Bronchial epithelial cell (primary cell): ENCODE results near the gene DAB2IP. TPM values are rescaled to one million over a fixed set of nuclear protein-coding genes. Genes with fewer than 3 reads are reported as not detected.

Source experiments
- DNase-seq: peaks from one replicate; pipeline ENCODE4 v3.0.0-alpha.2; 2010; ENCODE audit warnings: low read depth
- FAIRE-seq: peaks from 2 replicates; lab custom pipeline; 2011; peaks lifted over from hg19 to GRCh38; lab: Jason Lieb, UNC
- H3K27me3 ChIP-seq: 2 replicates; pipeline ENCODE4 v1.5.1; 2011; ENCODE audit warnings: low read length; ENCODE audit not compliant: control insufficient read depth, insufficient read depth
- H3K36me3 ChIP-seq: 2 replicates; pipeline ENCODE4 v1.5.1; 2011; ENCODE audit warnings: low read length; ENCODE audit not compliant: control insufficient read depth, insufficient read depth
- H3K4me3 ChIP-seq: 2 replicates; pipeline ENCODE4 v1.5.1; 2011; ENCODE audit warnings: mild to moderate bottlenecking, low read depth, low read length, control low read depth
- total RNA-seq: library from RNA; depleted of rRNA; stranded (reverse); fragments of >200 nt; gene quantifications from 2 replicates; pipeline ENCODE4 v1.2.1, GENCODE V29; 2014
- TF ChIP-seq, protein P1 (sequence below): IDR thresholded peaks from 2 replicates; pipeline ENCODE4 v1.5.1; 2011; ENCODE audit warnings: mild to moderate bottlenecking, moderate library complexity, low read length, control low read depth, inconsistent platforms; ENCODE audit not compliant: insufficient read depth, severe bottlenecking

Gene DAB2IP
- total RNA-seq, 1 donor from 2014 or later, result 8.4 TPM

DNA sequence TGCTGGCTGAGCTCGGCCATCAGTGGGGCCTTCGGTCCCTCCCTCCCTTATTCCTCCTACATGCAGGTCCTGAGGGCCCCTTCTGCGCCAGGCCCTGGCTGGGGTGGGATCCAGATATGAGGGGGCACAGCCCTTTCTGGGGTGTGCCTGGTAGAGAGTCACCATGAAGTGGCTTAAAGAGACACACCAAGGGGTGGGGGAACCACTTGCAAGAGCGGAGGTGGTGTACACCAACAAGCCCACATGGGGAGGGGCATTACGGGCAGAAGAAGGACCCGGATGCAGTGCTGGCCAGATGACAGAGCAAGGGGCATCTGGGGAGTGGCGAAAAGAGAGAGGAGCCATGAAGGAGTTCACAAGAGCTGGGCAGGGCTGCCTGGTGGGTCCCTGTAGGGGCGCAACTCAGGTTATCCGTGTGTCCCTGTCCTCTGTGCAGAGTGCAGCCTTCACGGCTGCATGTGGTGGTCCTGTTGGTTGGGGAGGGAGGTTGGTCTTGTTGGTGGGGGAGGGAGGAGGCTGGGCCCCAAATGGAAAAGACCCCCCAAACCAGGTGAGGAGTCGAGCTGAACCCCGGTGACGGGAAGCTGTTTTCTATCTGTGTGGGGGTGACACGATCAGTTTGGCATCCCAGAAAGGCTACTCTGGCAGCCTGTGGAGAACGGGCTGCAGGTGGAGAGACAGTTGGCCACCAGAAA lies 158.1 kb downstream of the DAB2IP start:
- FAIRE-seq (no peak), DNase-seq (no peak)
- H3K36me3 ChIP-seq, result no peaks in the 10 kb centered on the region
- H3K4me3 ChIP-seq, result no peak overlapping the region
- H3K27me3 ChIP-seq, result no peaks in the 10 kb centered on the region
- TF ChIP-seq, protein P1, sequence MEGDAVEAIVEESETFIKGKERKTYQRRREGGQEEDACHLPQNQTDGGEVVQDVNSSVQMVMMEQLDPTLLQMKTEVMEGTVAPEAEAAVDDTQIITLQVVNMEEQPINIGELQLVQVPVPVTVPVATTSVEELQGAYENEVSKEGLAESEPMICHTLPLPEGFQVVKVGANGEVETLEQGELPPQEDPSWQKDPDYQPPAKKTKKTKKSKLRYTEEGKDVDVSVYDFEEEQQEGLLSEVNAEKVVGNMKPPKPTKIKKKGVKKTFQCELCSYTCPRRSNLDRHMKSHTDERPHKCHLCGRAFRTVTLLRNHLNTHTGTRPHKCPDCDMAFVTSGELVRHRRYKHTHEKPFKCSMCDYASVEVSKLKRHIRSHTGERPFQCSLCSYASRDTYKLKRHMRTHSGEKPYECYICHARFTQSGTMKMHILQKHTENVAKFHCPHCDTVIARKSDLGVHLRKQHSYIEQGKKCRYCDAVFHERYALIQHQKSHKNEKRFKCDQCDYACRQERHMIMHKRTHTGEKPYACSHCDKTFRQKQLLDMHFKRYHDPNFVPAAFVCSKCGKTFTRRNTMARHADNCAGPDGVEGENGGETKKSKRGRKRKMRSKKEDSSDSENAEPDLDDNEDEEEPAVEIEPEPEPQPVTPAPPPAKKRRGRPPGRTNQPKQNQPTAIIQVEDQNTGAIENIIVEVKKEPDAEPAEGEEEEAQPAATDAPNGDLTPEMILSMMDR, result no peak

DNA sequence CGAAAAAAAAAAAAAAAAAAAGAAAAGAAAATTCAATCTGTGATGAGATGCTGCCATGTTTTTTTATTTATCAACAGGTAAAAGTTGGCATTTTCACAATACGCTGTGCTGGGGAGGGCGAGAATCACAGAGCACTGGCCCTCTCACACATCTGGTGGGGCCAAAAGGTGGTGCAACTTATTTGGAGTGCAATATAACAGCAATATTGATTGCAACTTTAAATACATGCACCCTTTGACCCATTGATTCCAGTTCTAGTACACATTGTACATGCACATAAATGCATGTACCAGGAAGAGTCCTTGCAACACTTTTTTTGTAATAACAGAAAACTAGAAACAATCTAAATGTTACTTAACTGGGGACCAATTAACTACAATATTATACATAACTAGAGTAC lies 159.1 kb downstream of the DAB2IP start:
- TF ChIP-seq, protein P1, result no peak
- no peak for FAIRE-seq
- Histone ChIP-seq H3K27me3 (no peaks in the 10 kb centered on the region), H3K4me3 (no peak overlapping the region), H3K36me3 (no peaks in the 10 kb centered on the region)
- DNase-seq, result no peak

DNA sequence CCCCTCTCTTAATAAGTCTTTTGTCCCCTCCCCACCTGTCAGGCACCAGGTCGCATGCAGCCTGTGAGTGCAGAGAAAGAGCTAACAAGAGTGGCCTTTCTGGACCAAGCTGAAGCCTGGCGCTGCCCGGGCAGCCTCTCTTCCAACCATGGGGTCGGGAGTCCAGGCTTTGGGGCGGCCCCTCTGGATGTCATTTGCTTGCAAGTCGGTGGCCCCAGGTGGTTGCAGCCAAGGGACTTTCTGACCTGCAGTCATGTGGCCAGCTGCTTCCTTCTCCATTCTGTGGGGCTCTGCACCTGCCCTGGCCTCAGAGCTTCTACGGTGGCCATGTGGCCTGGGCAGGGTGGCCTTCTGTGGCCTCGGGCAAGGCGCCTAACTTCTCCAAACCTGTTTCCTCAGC lies 159.7 kb downstream of the DAB2IP start:
- Histone ChIP-seq H3K4me3 (no peak overlapping the region), H3K36me3 (no peaks in the 10 kb centered on the region), H3K27me3 (no peaks in the 10 kb centered on the region)
- DNase-seq, result no peak
- TF ChIP-seq, protein P1, result no peak
- FAIRE-seq, result no peak

DNA sequence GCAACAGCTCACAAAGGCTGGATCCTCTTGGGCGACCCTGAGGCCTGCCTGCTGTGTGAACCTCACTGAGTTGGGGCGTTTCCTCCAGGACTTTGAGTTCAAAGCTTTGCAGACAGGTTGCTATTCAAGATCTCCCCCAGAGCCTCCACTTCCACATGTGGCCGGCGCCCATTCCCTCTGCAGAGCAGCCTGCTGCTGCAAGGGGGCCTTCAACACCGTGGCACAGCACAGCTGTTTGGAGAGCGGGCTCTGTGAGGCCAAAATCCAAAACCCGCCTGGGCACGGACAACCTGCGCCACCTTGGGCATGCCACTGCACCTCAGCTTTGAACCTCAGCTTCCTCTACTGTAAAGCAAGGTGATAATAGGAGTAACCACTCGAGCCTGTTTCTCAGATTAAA lies 160.3 kb downstream of the DAB2IP start:
- FAIRE-seq (no peak), DNase-seq (no peak)
- H3K36me3 ChIP-seq, result no peaks in the 10 kb centered on the region
- TF ChIP-seq, protein P1, result no peak
- H3K27me3 ChIP-seq, result no peaks in the 10 kb centered on the region
- no peak overlapping the region for H3K4me3 ChIP-seq

DNA sequence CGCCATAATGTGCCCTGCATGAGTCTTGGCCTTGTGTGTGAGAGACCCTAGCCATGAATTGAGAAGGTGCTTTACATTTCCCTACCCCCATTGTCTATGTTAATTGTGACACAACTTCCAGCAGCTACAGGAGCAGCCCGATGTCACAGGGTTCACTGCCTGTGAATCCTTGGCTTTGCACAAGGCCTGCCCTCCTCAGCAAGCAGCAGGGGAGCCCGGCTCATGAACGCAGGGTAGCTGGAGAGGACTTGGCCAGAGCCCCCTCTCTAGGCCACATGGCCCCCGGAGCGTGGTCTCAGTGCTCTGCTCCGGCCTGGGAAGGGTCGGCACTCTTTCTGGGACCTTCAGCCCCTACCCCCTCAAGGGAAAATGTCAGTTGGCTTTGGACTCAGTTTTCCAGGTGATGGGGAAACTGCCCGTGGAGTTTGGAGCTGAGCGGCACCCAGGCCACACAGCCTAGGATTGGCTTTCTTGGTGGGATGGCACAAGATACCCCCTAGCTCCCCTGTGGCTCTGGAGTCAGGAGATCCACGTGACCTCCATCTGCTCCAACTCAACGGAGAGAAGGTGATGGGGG lies 160.8 kb downstream of the DAB2IP start:
- Histone ChIP-seq H3K4me3 (no peak overlapping the region), H3K36me3 (no peaks in the 10 kb centered on the region), H3K27me3 (no peaks in the 10 kb centered on the region)
- DNase-seq, result no peak
- FAIRE-seq, result no peak
- TF ChIP-seq, protein P1, result no peak
